Hindlimb muscle (tissue), 1 donor: Measurements from ENCODE around the gene INHBB. TPM values are rescaled to one million over a fixed set of nuclear protein-coding genes. Genes with fewer than 3 reads are reported as not detected.
"Not testable (repeated sequence)": the region's sequence is repeated elsewhere in the genome, so short reads cannot be mapped to it uniquely, and the experiment has no call there.

Experiments used
- DNase-seq: peaks from one replicate; pipeline ENCODE4 v3.0.0-alpha.2; 2013
- polyA plus RNA-seq: library from polyadenylated mRNA; unstranded; fragments of 120-200 nt; gene quantifications from one replicate; pipeline ENCODE4 v1.2.1, GENCODE V29; 2013; ENCODE audit not compliant: insufficient read length

Gene INHBB
- polyA plus RNA-seq, 1 donor, result 0.90 TPM

GRCh38 chr2:120316528-120317179 is 29.3 kb upstream of the INHBB start:
- DNase-seq, result no peak

GRCh38 chr2:120317180-120317533 is 28.8 kb upstream of the INHBB start:
- no peak for DNase-seq

- no peak for DNase-seq
Measured at GRCh38 chr2:120317916-120318315, 28.0 kb upstream of the INHBB start.

- peak; percentile 79 for DNase-seq
Measured at GRCh38 chr2:120318626-120319025, 27.3 kb upstream of the INHBB start.

GRCh38 chr2:120319123-120319522 is 26.8 kb upstream of the INHBB start:
- no peak for DNase-seq

- DNase-seq, result no peak
Measured at GRCh38 chr2:120319686-120320317, 26.1 kb upstream of the INHBB start.

- no peak for DNase-seq
Measured at GRCh38 chr2:120320318-120320851, 25.6 kb upstream of the INHBB start.

GRCh38 chr2:120320887-120321556 is 24.9 kb upstream of the INHBB start:
- not testable (repeated sequence) for DNase-seq

GRCh38 chr2:120321721-120322284 is 24.1 kb upstream of the INHBB start:
- DNase-seq, result no peak

GRCh38 chr2:120322329-120322728 is 23.6 kb upstream of the INHBB start:
- no peak for DNase-seq

GRCh38 chr2:120323214-120323613 is 22.7 kb upstream of the INHBB start:
- no peak for DNase-seq

GRCh38 chr2:120323807-120324399 is 22.0 kb upstream of the INHBB start:
- no peak for DNase-seq

- DNase-seq, result no peak
Measured at GRCh38 chr2:120324933-120325332, 21.0 kb upstream of the INHBB start.

GRCh38 chr2:120326066-120326465 is 19.9 kb upstream of the INHBB start:
- DNase-seq, result no peak

GRCh38 chr2:120330946-120331822 is 14.8 kb upstream of the INHBB start:
- no peak for DNase-seq

GRCh38 chr2:120331903-120332302 is 14.0 kb upstream of the INHBB start:
- DNase-seq, result no peak

GRCh38 chr2:120332384-120332783 is 13.6 kb upstream of the INHBB start:
- DNase-seq, result no peak

GRCh38 chr2:120334068-120334467 is 11.9 kb upstream of the INHBB start:
- DNase-seq, result no peak

GRCh38 chr2:120336749-120337148 is 9.2 kb upstream of the INHBB start:
- DNase-seq, result no peak

- DNase-seq, result no peak
Measured at GRCh38 chr2:120338015-120338414, 7.9 kb upstream of the INHBB start.

GRCh38 chr2:120341977-120342376 is 4.0 kb upstream of the INHBB start:
- DNase-seq, result no peak

GRCh38 chr2:120342446-120342845 is 3.5 kb upstream of the INHBB start:
- no peak for DNase-seq
